B cell (primary cell): Measurements from ENCODE around the gene ABHD13. TPM values are rescaled to one million over a fixed set of nuclear protein-coding genes. Genes with fewer than 3 reads are reported as not detected.

ENCODE experiments used
- ATAC-seq: fragments of 200-7000 bp; cut with Tn5 transposase; one replicate; pipeline ENCODE4 v1.10.0; 2021; ENCODE audit warnings: low read depth, mild to moderate bottlenecking, moderate number of reproducible peaks, moderate library complexity
- CTCF ChIA-PET: fragments of 350-600 bp; sonication (Branson Sonifier 250); formaldehyde crosslinking; loops from one replicate; lab custom pipeline; 2021; ENCODE audit warnings: antibody characterized with exemption, inconsistent platforms; lab: Charles Lee
- POLR2A ChIA-PET: fragments of 350-600 bp; sonication (Branson Sonifier 250); formaldehyde crosslinking; loops from one replicate; lab custom pipeline; 2021; ENCODE audit warnings: antibody characterized with exemption; lab: Charles Lee
- DNase-seq: peaks from one replicate; pipeline ENCODE4 v3.0.0; 2013
- H2AFZ ChIP-seq: 2 replicates; pipeline ENCODE4 v1.6.1; 2012; ENCODE audit warnings: mild to moderate bottlenecking, low read depth, low read length; ENCODE audit not compliant: insufficient read depth, poor library complexity, severe bottlenecking
- H3K27ac ChIP-seq, 2 donors: 1 replicate in 1 of 2; 2 replicates in 1 of 2; pipeline ENCODE4 v1.5.1; 2012 to 2013; ENCODE audit warnings: low read length in 2 of 2, mild to moderate bottlenecking in 2 of 2, moderate library complexity in 1 of 2
- H3K27me3 ChIP-seq, 4 experiments: fragments of 200-600 bp in 1 of 4; sonication (generic) in 1 of 4; replicated peaks in 1 of 4; 1 replicate in 2 of 4; 2 replicates in 2 of 4; pipeline versions ENCODE4 v1.6.1 to v1.7.0; 2013 to 2016; ENCODE audit warnings: low read length in 3 of 4, mild to moderate bottlenecking in 2 of 4, mixed read lengths in 1 of 4, moderate library complexity in 1 of 4; ENCODE audit not compliant: insufficient read depth in 4 of 4, control insufficient read depth in 3 of 4; ENCODE audit errors: control extremely low read depth in 1 of 4
- H3K36me3 ChIP-seq, 2 experiments: replicated peaks in 1 of 2; 1 replicate in 1 of 2; 2 replicates in 1 of 2; pipeline versions ENCODE4 v1.6.1 to v1.7.1; 2013; ENCODE audit warnings: low read length in 1 of 2; ENCODE audit not compliant: insufficient read depth in 2 of 2, control insufficient read depth in 1 of 2; ENCODE audit errors: control extremely low read depth in 1 of 2, extremely low read depth in 1 of 2
- H3K4me1 ChIP-seq, 2 donors: fragments of 200-600 bp in 1 of 2; sonication (generic) in 1 of 2; 1 replicate in 1 of 2; 2 replicates in 1 of 2; pipeline versions ENCODE4 v1.5.1 to v1.6.1; 2013 to 2017; ENCODE audit warnings: low read length in 2 of 2; ENCODE audit not compliant: control insufficient read depth in 2 of 2, insufficient read depth in 2 of 2
- H3K4me2 ChIP-seq: replicated peaks from 2 replicates; pipeline ENCODE3; 2012; ENCODE audit warnings: mild to moderate bottlenecking, low read depth, low read length; ENCODE audit not compliant: poor library complexity, severe bottlenecking
- H3K4me3 ChIP-seq, 5 experiments: fragments of 200-600 bp in 1 of 5; sonication (generic) in 1 of 5; 1 replicate in 3 of 5; 2 replicates in 2 of 5; pipeline versions ENCODE4 v1.5.1 to v1.7.0; 2011 to 2016; ENCODE audit warnings: low read length in 4 of 5, mild to moderate bottlenecking in 4 of 5, low read depth in 2 of 5, control low read depth in 1 of 5, moderate library complexity in 1 of 5; ENCODE audit not compliant: insufficient read depth in 1 of 5; ENCODE audit errors: control extremely low read depth in 1 of 5, extremely low read depth in 1 of 5
- H3K79me2 ChIP-seq: fragments of 200-600 bp; sonication (generic); one replicate; pipeline ENCODE4 v1.6.0; 2016; ENCODE audit warnings: low read length; ENCODE audit not compliant: control insufficient read depth, insufficient read depth
- H3K9ac ChIP-seq: fragments of 200-600 bp; sonication (generic); 2 replicates; pipeline ENCODE4 v1.6.1; 2017; ENCODE audit warnings: mild to moderate bottlenecking, low read length, moderate library complexity
- H3K9me3 ChIP-seq, 3 donors: one replicate each; pipeline versions ENCODE4 v1.6.1 to v1.7.1; 2013; ENCODE audit warnings: low read length in 2 of 3; ENCODE audit not compliant: control insufficient read depth in 2 of 3, insufficient read depth in 1 of 3; ENCODE audit errors: control extremely low read depth in 1 of 3
- H4K20me1 ChIP-seq: 2 replicates; pipeline ENCODE4 v1.6.0; 2012; ENCODE audit warnings: mild to moderate bottlenecking, low read length; ENCODE audit not compliant: insufficient read depth, control insufficient read depth, poor library complexity, severe bottlenecking
- H3K27ac Mint-ChIP-seq: one replicate; pipeline ENCODE4 v1.8.0; 2021; ENCODE audit warnings: mixed read lengths
- H3K27me3 Mint-ChIP-seq: one replicate; pipeline ENCODE4 v1.8.0; 2021; ENCODE audit warnings: mixed read lengths
- H3K4me1 Mint-ChIP-seq: one replicate; pipeline ENCODE4 v1.8.0; 2021; ENCODE audit warnings: mixed read lengths
- H3K4me3 Mint-ChIP-seq: one replicate; pipeline ENCODE4 v1.8.0; 2021; ENCODE audit warnings: mixed read lengths
- H3K9me3 Mint-ChIP-seq: one replicate; pipeline ENCODE4 v1.8.0; 2022; ENCODE audit warnings: mixed read lengths; ENCODE audit not compliant: insufficient read depth
- EZH2 ChIP-seq: IDR thresholded peaks from 2 replicates; pipeline ENCODE4 v1.6.1; 2012; ENCODE audit warnings: borderline replicate concordance, low read depth, mild to moderate bottlenecking, moderate library complexity, low read length; ENCODE audit not compliant: insufficient read depth, poor library complexity, severe bottlenecking
- WGBS: methylation state at CpG from one replicate; pipeline ENCODE4 v1.1.5; 2013; ENCODE audit warnings: missing lambda C conversion rate; ENCODE audit not compliant: insufficient coverage; 5-methylcytosine and 5-hydroxymethylcytosine counted together
- intact Hi-C: fragments of 100-400 bp; cut with micrococcal nuclease; formaldehyde crosslinking; loops from one replicate; pipeline ENCODE4 v1.10.0; 2022
- polyA plus RNA-seq: library from polyadenylated mRNA; depleted of rRNA; stranded (reverse); fragments of >200 nt; gene quantifications from 2 replicates; pipeline ENCODE4 v1.2.3, GENCODE V29; 2012
- total RNA-seq, 2 donors: library from RNA; stranded (reverse); fragments of 120-200 nt in 1 of 2; gene quantifications; 1 replicate in 1 of 2; 2 replicates in 1 of 2; pipeline versions ENCODE4 v1.2.3 to v1.2.4, GENCODE V29; 2013 to 2022
- TF ChIP-seq, protein P1 (sequence below): fragments of 200-600 bp; IDR thresholded peaks from one replicate; pipeline ENCODE4 v1.8.0; 2022; ENCODE audit warnings: antibody characterized with exemption, mild to moderate bottlenecking

The ABHD13 gene
- total and polyA plus RNA-seq, 2 donors (not counting 1 experiment from before 2014, with no cell fraction given) = 6.2 to 14.6 TPM

DNA sequence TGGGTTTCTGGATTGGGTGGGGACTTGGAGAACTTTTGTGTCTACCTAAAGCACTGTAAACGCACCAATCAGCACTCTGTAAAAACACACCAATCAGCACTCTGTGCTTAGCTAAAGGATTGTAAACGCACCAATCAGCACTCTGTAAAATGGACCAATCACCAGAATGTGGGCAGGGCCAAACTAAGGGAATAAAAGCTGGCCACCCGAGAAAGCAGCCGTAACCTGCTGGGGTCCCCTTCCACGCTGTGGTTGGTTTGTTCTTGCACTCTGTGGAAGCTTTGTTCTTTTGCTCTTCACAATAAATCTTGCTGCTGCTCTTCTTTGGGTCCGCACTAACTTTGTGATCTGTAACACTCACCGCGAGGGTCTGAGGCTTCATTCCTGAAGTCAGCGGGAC, 40.1 kb upstream of the ABHD13 start:
- no peaks in the 10 kb centered on the region for H3K27me3 ChIP-seq
- POLR2A ChIA-PET = no interaction called here
- intact Hi-C loops = no loop called here
- no peak overlapping the region for H3K27ac Mint-ChIP-seq
- H3K4me3 Mint-ChIP-seq = no peak overlapping the region
- no peaks in the 10 kb centered on the region for H3K79me2 ChIP-seq
- no peaks in the 10 kb centered on the region for H3K36me3 ChIP-seq
- peaks cover 2% of the 10 kb centered on the region for H3K4me1 Mint-ChIP-seq
- no peaks in the 10 kb centered on the region for H3K4me1 ChIP-seq
- peaks cover 0 to 6% (median 0%) of the 10 kb centered on the region in 3 donors for H3K9me3 ChIP-seq
- H3K27me3 Mint-ChIP-seq = no peaks in the 10 kb centered on the region
- H4K20me1 ChIP-seq = no peaks in the 10 kb centered on the region
- ATAC-seq = no peak
- CTCF ChIA-PET = interaction anchor here (0.7 to 7.2 kb wide), 6 partner anchors 10 to 144 kb away, joined by 3 to 89 read pairs (median 3); partner anchors contain the start of genes ABHD13 and LIG4
- H3K4me3 ChIP-seq = no peak overlapping the region
- H3K9me3 Mint-ChIP-seq = peaks cover 3% of the 10 kb centered on the region
- TF ChIP-seq EZH2 = no peak
- TF ChIP-seq, protein P1, sequence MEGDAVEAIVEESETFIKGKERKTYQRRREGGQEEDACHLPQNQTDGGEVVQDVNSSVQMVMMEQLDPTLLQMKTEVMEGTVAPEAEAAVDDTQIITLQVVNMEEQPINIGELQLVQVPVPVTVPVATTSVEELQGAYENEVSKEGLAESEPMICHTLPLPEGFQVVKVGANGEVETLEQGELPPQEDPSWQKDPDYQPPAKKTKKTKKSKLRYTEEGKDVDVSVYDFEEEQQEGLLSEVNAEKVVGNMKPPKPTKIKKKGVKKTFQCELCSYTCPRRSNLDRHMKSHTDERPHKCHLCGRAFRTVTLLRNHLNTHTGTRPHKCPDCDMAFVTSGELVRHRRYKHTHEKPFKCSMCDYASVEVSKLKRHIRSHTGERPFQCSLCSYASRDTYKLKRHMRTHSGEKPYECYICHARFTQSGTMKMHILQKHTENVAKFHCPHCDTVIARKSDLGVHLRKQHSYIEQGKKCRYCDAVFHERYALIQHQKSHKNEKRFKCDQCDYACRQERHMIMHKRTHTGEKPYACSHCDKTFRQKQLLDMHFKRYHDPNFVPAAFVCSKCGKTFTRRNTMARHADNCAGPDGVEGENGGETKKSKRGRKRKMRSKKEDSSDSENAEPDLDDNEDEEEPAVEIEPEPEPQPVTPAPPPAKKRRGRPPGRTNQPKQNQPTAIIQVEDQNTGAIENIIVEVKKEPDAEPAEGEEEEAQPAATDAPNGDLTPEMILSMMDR = no peak
- WGBS = 90% methylated on average over 9 of the region's 9 CpGs
- no peak overlapping the region for H2AFZ ChIP-seq
- H3K27ac ChIP-seq = no peak overlapping the region
- H3K9ac ChIP-seq = no peak overlapping the region
- DNase-seq = no peak
- H3K4me2 ChIP-seq = no peak overlapping the region

DNA sequence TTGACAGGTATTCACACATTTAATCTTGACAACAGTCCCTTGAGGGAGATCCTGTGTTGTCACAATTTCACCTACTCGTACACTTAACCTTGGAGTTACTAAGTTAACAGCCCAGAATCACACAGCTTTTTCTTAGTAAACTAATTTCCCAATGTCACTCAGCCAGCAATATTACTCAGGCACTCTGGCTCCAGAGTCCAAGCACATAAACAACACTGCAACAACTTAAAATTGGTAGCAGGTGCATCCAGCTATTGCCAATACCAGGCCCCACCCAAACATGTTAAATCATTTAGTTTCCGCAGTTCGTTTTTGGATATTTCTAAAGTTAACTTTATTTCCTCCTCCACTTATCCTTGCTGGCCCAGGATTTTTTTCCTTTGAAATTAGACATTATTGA, 35.5 kb upstream of the ABHD13 start:
- no peaks in the 10 kb centered on the region for H3K27me3 Mint-ChIP-seq
- POLR2A ChIA-PET = no interaction called here
- H3K79me2 ChIP-seq = no peaks in the 10 kb centered on the region
- H3K27ac ChIP-seq = no peak overlapping the region
- no peak overlapping the region for H3K27ac Mint-ChIP-seq
- H2AFZ ChIP-seq = no peak overlapping the region
- no peak overlapping the region for H3K9ac ChIP-seq
- no peak overlapping the region for H3K4me2 ChIP-seq
- TF ChIP-seq EZH2 = no peak
- TF ChIP-seq, protein P1 = no peak
- no peak for ATAC-seq
- WGBS = 71% methylated on average over 1 of the region's 3 CpGs
- no peak overlapping the region for H3K4me3 Mint-ChIP-seq
- H3K9me3 ChIP-seq = peaks cover 0 to 4% (median 0%) of the 10 kb centered on the region in 3 donors
- CTCF ChIA-PET = interaction anchor here (1.5 kb wide), 1 partner anchor 33 kb away, joined by 4 read pairs; the partner anchor contains the start of gene LIG4
- H3K4me3 ChIP-seq = no peak overlapping the region
- no peak for DNase-seq
- H3K27me3 ChIP-seq = no peaks in the 10 kb centered on the region
- H3K4me1 Mint-ChIP-seq = peaks cover 27% of the 10 kb centered on the region
- peaks cover 23 to 30% of the 10 kb centered on the region in 2 donors for H3K4me1 ChIP-seq
- no peaks in the 10 kb centered on the region for H3K36me3 ChIP-seq
- H3K9me3 Mint-ChIP-seq = no peaks in the 10 kb centered on the region
- no peaks in the 10 kb centered on the region for H4K20me1 ChIP-seq
- intact Hi-C loops = no loop called here
